GM20000 (cell line): ENCODE measurements around the gene JHY.

ENCODE experiments used
- DNase-seq: peaks from one replicate; pipeline ENCODE4 v3.0.0; 2012; ENCODE audit warnings: low spot score
- TF ChIP-seq, protein P1 (sequence below): IDR thresholded peaks from 2 replicates; pipeline ENCODE4 v1.5.1; 2012; ENCODE audit warnings: mild to moderate bottlenecking, control low read depth; ENCODE audit errors: extremely low read depth, missing control alignments

Gene JHY

DNA sequence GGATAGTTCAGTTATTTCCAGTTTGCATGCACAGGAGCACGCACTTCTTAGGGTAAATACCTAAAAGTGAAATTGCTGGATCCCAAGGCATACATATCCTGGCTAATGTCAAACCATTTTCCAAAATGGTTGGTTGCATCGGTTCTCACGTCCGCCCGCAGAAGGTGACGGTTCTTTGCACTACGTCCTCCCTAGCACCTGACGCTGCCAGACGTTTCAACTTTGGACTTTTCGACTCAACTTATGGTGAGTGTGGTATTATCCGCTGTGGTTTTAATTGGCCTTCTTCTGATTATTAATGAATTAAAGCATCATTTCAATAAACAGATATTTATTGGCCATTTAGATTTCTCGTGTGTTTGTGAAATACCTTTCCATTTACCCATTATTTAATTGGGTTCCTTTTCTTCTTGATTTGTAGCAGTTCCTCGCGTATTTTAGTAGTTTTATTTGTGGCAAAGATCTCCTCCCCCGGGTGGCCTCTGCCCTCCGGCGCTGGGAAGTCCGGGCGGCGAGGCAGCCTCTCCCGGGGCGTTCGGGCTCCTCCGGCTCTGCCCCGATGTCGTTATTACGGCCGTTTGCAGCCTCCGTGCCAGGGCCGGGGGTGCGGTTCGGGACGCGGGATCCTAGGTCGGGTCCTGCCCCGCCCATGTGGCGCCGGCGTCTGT is at the start of gene JHY:
JHY (plus strand) TSS at position 571 of the 668 bp plus-strand sequence. CDS start 3,091 bp downstream, outside the sequence.
- TF ChIP-seq, protein P1, sequence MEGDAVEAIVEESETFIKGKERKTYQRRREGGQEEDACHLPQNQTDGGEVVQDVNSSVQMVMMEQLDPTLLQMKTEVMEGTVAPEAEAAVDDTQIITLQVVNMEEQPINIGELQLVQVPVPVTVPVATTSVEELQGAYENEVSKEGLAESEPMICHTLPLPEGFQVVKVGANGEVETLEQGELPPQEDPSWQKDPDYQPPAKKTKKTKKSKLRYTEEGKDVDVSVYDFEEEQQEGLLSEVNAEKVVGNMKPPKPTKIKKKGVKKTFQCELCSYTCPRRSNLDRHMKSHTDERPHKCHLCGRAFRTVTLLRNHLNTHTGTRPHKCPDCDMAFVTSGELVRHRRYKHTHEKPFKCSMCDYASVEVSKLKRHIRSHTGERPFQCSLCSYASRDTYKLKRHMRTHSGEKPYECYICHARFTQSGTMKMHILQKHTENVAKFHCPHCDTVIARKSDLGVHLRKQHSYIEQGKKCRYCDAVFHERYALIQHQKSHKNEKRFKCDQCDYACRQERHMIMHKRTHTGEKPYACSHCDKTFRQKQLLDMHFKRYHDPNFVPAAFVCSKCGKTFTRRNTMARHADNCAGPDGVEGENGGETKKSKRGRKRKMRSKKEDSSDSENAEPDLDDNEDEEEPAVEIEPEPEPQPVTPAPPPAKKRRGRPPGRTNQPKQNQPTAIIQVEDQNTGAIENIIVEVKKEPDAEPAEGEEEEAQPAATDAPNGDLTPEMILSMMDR: no peak
- no peak for DNase-seq

DNA sequence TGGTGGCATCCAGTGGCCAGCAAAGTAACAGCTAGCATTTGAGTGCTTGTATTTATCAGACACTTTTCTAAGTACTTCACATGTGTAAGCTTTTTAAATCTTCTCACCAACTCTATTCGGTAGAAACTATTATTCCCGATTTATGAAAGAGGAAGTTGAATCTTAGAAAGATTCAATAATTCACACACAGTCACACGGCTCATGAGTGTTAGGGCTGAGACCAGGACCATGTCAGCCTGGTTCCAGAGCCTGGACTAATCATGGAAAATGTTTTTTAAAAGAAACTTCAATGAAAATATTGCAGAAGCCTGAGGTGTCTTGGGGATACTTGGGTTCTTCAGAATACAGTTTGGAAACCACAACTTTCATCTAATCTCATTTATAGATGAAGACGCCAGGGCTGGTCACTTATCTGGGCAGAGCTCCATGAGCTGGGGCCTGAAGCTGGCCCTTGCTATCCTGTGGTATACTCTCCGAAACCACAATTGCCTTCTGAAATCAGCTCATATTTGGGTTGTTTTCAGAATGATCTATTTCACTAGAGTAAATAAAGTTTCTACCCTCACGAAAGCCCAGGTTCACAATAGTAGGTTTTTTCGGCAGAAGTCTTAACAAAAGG is 48.6 kb upstream of the JHY start:
- TF ChIP-seq, protein P1: no peak
- no peak for DNase-seq

DNA sequence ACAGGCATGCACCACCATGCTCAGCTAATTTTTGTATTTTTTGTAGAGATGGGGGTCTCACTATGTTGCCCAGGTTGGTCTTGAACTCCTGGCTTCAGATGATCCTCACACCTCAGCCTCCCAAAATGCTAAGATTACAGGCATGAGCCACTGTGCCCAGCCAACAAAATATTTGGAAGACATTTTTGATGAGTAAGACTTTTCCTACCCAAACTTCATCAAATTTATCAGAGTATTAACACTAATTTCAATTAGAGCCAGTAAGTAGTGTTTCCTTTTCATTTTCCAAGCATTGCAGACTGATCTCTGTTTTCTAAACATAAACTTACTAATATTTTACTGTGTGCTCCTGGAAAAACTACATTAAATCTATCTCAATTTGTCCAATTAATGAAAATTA is 45.6 kb upstream of the JHY start:
- DNase-seq: no peak
- TF ChIP-seq, protein P1: no peak

DNA sequence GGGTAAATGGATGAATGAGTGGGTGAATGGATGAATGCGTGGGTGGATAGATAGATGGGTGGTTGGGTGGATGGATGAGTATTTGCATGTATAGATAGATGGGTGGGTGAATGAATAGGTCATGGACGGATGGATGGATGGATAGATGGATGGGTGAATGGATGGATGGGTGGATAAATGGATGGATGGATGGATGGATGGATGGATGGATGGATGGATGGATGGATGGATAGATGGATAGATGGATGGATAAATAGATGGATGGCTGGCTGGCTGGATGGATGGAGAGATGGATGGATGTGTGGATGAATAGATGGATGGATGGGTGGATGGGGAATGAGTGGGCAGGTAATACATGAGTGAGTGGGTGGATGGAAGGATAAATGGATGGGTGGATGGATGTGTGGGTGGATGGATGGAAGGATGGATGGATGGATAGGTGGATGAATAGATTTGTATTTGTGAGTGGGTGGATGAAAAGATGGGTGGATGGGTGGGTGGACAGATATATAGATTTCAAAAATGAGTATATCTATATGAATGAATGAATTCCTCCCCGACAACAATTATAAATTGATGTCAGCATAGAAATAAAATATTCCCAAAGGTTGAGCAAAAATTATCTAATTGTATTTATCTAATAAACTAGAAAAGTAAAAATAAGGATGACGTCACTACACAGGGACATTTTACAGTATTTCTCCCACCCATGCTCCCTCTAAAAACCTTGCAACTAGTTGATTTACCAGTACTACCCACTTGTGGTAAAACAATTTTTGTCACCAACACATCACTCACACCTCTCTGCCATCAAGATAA is 44.8 kb upstream of the JHY start:
- TF ChIP-seq, protein P1: no peak

DNA sequence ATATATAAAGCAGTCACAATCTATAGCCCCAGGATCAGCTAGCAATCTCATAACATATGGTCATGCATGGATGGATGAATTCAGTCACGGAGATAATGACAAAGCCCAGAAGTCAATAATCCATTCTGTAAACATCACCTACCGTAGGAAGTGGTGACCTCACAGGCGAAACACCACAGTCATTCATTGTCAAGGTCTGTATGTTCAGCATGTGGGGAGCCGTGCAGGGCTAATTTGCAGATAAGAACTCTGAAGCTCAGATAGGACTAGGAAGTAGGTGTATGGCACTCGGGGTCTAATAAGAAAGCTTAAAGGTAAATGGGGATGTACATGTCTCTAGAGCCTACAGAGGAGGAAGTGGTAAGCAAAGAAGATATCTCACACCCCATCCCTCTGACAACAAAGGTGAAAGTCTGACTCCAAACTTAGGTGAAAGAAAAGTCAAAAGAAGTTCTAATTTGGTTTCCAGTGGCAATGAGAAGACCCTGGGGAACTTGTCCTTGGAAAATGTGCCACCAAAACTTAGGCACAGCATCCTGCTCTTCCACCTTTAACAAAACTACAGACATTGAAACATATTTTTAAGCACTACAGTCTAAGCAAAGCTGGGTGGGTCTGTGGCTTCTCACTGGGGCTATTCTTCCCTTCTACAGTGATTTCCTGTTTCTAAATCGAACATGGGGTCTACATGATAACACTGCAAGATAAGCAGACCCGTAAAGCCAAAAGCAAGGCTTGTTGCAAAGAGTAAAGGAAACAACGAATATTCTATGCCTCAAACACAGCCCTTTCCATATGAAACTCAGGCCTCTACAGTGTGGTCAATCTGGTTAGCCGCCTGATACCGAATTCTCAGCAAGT is 39.0 kb upstream of the JHY start:
- peak; percentile 36 for DNase-seq
- TF ChIP-seq, protein P1: no peak

More for the DNA sequence above, 44.8 kb upstream of the JHY start:
- no peak for DNase-seq

DNA sequence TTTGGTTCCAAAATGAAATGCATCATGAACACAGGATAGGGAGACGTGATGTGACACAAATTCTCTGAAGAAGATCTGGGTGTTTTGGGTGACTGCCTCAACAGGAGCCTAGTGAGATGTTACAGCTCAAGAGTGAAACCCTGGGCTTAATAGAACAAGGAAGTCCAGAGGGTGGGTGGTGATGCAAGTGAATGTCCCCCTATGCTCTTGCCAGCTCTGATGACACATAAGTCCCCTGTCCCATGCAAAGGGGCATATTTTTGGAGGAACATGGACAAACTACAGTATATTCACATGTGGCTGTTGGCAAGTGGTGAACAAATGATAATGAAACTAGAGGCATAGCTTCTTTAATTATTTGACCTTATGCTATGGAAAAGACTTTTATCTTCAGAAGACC is 35.1 kb upstream of the JHY start:
- no peak for DNase-seq
- TF ChIP-seq, protein P1: no peak
